Frontal cortex (tissue), 4 donors: ENCODE results near the gene ATG2B. TPM values are rescaled to one million over a fixed set of nuclear protein-coding genes. Genes with fewer than 3 reads are reported as not detected.

Experiments
- DNase-seq, 2 donors: peaks; one replicate each; pipeline ENCODE4 v3.0.0; 2012; ENCODE audit warnings: low spot score in 2 of 2
- FAIRE-seq: peaks from 2 replicates; lab custom pipeline; 2012; peaks lifted over from hg19 to GRCh38; lab: Jason Lieb, UNC
- small RNA-seq: library from RNA; depleted of rRNA; stranded (forward); fragments of <200 nt; gene quantifications from one replicate; pipeline ENCODE3, GENCODE V24; 2014
- total RNA-seq: library from RNA; depleted of rRNA; stranded (reverse); fragments of >200 nt; gene quantifications from one replicate; pipeline ENCODE4 v1.2.3, GENCODE V29; 2014
- donor health status: control.
- donor health status: control.
- donor health status: control.

Gene ATG2B
- total RNA-seq, 1 donor from 2014 or later: 36.3 TPM

DNA sequence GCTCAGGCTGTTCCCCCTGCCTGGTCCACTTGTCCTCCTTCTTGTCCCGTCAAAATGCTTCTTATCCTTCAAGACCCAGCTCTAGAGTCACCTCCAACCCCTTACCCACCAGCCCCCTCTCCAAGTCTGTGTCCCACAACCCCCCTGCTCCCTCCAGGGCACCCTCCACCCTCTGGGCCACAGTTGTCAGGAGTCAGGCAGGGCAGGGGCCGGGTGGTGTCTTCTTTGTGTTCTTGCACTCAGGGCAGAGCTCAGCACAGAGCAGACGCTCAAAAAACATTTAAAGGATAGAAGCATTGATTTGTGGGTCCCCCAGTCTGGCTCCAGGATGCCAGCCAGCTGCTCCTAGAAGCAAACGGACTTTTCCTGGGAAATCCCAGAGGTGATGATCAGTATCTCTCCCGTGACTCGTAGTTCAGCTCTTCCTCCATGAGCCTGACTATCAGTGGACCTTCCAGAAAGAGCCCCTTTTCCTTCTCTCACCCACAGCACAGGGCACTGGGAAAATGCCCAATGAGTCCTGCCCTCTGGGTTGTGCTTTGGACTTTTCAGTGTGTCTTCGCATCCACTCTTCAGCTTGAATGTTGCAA, 124.4 kb downstream of the ATG2B start:
- FAIRE-seq (no peak), DNase-seq (no peak)

DNA sequence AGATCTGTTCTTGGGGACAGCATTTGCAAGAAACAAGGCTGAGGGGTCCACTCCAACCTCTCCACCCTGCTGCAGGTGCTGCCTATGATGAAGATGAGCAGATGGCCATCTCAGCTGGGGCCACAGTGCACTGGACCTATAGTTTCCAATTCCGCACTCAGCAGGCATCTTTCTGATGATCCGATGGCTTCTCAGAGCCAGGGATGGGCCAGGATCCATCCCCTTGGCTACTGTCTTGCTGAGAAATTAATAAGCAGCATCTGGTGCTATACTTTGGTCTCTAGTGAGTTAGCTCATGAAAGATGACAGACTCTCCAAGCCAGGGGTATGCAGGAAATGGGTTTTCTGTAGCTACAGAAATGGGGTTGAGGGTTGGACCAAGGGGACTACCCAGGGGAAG, 125.5 kb downstream of the ATG2B start:
- FAIRE-seq (no peak), DNase-seq (no peak)

DNA sequence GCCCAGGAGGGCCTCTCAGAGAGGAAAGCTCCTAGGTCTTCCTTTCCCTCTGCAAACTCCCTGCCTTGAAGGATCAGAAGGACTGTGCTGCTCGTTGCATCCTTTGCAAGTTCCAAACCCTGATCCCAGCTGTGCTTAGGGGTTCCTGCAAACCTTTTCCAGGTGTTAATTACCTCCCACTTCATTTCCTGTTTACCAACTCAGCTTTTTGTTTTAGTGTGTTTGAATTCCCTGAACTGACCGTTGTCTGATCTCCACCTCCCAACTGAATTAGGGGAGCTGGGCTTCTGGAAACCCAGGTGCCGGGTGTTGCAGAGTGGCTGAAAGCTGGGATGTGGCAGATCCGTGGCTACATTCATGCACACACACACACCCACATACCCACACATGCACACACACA, 127.7 kb downstream of the ATG2B start:
- no peak for FAIRE-seq

DNA sequence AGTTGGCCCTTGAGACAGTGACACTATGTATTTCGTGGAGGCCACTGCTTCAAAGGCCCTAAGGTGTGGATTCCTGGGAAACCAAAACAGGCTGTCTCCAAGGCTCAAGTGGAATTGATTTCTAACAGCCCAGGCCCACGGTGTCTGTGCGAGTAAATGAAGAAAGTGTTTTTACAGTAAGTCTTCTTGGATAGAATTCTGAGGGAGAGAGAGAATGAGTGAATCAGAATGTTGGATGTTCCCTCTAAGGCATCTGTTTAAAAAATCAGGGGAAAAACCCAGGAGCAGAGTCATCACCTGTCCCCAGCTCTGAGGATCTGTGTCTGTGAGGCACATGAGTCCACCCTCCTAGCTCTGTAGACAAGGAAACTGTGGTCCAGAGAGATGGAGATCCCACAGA, 129.5 kb downstream of the ATG2B start:
- FAIRE-seq: no peak
- DNase-seq: no peak

More for the DNA sequence above, 127.7 kb downstream of the ATG2B start:
- no peak for DNase-seq

DNA sequence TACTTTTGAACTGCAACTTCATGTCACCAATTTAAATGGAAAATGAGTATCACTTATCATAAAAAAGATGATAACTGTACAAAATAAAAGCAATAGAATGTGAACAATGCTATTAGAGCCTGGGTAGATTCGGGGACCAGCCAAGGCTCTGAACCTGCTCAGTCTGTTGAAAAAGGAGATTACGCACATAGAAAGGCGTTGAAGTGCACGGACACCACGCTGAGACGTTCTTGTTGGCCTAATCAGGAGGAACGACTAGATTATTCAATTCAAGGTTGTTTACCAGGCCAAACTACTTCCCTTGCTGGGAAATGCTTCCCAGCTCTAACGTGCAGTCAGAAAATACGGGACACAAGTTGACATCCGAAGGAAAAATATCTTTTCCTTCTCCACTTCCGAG, 130.6 kb downstream of the ATG2B start:
- DNase-seq (no peak), FAIRE-seq (no peak)

DNA sequence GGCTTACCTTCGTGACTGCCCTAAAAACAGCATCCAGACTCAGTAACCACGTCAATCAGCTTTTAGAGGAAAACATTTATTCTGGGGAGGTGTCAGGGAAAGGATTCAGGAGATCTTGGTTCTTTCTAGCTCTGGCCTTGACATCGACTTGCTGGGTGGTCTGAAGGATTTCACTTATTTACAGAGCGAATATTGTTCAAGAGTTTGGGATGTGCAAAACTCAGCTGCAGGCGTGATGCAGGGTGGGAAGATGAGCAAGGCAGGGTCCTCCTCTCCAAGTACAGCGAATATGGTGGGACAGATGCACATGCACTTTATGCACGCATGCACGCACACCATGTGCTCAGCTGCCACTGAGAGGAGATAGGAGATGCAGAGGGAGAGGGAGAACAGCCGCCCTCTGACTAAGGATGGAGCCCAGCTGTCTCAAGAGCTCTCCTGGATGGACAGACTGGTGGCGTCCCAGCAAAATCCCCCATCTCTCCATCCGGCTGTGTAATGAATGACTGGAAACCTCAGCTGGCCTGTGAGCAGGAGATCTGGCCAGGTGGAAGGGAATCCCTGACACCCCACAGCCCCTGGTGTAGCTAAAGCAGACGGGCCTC, 131.5 kb downstream of the ATG2B start:
- DNase-seq: no peak
- no peak for FAIRE-seq

DNA sequence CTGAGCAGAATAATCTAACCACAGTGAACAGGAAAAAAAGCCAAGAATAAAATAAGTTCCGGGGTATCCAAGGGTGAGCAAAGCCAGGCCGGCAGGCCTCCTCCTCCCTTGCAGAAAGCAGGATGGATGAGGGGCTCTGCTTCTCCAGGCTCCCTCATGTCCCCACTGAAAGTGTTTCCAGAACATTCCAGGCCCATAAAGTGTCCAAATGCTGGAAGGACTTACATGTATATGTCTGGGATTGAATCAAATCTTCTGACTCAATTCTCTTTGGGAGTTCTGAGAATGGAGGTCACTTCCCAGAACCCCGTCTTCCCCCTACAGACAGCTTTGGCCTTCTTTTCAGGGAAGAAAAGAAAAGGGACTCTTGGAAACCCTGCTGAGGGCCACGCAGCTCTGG, 132.1 kb downstream of the ATG2B start:
- DNase-seq (no peak), FAIRE-seq (no peak)

DNA sequence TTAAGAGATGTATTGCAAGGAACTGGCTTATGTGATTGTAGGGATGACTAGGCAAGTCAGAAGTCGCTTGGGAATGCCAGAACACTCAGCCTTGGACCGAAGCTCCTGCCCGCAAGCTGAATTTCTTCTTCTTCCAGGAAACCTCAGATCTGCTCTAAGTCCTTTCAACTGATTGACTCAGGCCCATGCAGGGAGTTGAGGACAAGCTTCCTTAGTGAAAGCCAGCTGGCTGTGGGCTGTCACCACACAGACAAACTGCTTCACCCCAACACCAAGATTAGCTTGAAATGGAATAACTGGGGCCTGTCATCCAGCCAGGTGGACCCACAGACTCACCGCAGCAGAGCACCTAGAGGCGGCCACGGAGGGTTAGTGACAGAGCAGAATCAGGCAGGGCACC, 133.8 kb downstream of the ATG2B start:
- DNase-seq: no peak
- FAIRE-seq: no peak

Small RNA genes within 50 kb of the gene (small RNA-seq; reads per million reads assigned to genes)
- 0.20 reads per million for gene RNU2-33P

Other genes with a start within 250 kb of the ATG2B start
- 0.41 TPM for gene BDKRB2, start 158.5 kb downstream of the ATG2B start, total RNA-seq
- 0.41 TPM for gene BDKRB1, start 107.1 kb downstream of the ATG2B start, total RNA-seq
- 39.1 TPM for gene GSKIP, start 185 bp upstream of the ATG2B start, total RNA-seq
- 1.2 TPM for gene AK7, start 28.8 kb upstream of the ATG2B start, total RNA-seq
- gene PAPOLA, start 139.0 kb upstream of the ATG2B start, total RNA-seq: 186 TPM